ENCODE measurements around the gene AP2B1. TPM values are rescaled to one million over a fixed set of nuclear protein-coding genes. Genes with fewer than 3 reads are reported as not detected.

The AP2B1 gene
- total RNA-seq, 1 experiment from 2014 or later, result 198 TPM

- no peak for ATAC-seq
- no TSS peak for BruUV-seq (replicated peaks)
- Histone ChIP-seq H3K27ac (ENCODE audit: low read depth, low read length) (no peak overlapping the region), H3K36me3 (ENCODE audit: control insufficient read depth in 1 of 2, insufficient read depth in 2 of 2, low read length in 2 of 2) (peaks cover 16 to 17% of the 10 kb centered on the region in 2 experiments; a peak in 3 of 4 replicates), H3K9me2 (ENCODE audit: insufficient read depth) (no peaks in the 10 kb centered on the region), H3K4me1 (ENCODE audit: control insufficient read depth in 1 of 2, insufficient read depth in 2 of 2, low read length in 2 of 2) (no peaks in the 10 kb centered on the region), H3K9me3 (ENCODE audit: control insufficient read depth in 1 of 2, insufficient read depth in 1 of 2, low read depth in 1 of 2, low read length in 2 of 2) (no peaks in the 10 kb centered on the region), H3K4me2 (ENCODE audit: low read length) (no peak overlapping the region), H2AFZ (ENCODE audit: low read depth, low read length, poor library complexity, severe bottlenecking) (no peak overlapping the region), H3K27me3 (ENCODE audit: insufficient read depth, low read length) (no peaks in the 10 kb centered on the region), H3K4me3 (replicated peaks in 1 of 2; ENCODE audit: low read depth in 1 of 2, low read length in 2 of 2) (no peak overlapping the region), H3K79me2 (ENCODE audit: insufficient read depth, low read length) (peaks cover 36% of the 10 kb centered on the region; the same call in 1 of the 2 replicates), H4K20me1 (ENCODE audit: insufficient read depth) (peaks cover 4% of the 10 kb centered on the region; the same call in 1 of the 2 replicates), H3K9ac (ENCODE audit: low read length) (no peak overlapping the region)
- POLR2A ChIA-PET, result no interaction called here
- no peak for DNase-seq (ENCODE audit: low read depth, low spot score)
- TF ChIP-seq CBX3 (IDR thresholded peaks at IDR 0.05; ENCODE audit: low read depth), result no peak
- CTCF ChIA-PET, result no interaction called here
- RAD21 ChIA-PET (ENCODE audit: low non-redundant PET in 1 of 2, low total read pairs in 2 of 2, uncharacterized antibody in 2 of 2, unreplicated experiment in 2 of 2), result no interaction called here
- intact Hi-C loops (cut with micrococcal nuclease), result no loop called here
Measured at GRCh38 chr17:35621768-35622167, 34.6 kb downstream of the AP2B1 start.

DNA sequence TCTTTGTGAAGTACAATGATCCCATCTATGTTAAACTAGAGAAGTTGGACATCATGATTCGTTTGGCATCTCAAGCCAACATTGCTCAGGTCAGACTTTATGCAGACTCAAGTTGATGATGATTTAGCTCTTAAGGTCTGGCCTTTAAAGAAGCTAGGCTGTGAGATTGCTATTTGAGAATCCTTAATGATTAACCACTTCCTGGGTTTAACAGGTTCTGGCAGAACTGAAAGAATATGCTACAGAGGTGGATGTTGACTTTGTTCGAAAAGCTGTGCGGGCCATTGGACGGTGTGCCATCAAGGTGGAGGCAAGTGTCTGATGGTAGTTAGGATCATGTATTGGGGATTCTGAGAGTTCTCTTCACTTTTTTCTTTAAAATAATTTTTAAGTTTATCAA, 40.3 kb downstream of the AP2B1 start:
- Histone ChIP-seq H3K9me2 (ENCODE audit: insufficient read depth) (no peaks in the 10 kb centered on the region), H2AFZ (ENCODE audit: low read depth, low read length, poor library complexity, severe bottlenecking) (no peak overlapping the region), H3K36me3 (ENCODE audit: control insufficient read depth in 1 of 2, insufficient read depth in 2 of 2, low read length in 2 of 2) (peaks cover 44 to 45% of the 10 kb centered on the region in 2 experiments; a peak in 3 of 4 replicates), H3K4me2 (ENCODE audit: low read length) (no peak overlapping the region), H3K79me2 (ENCODE audit: insufficient read depth, low read length) (peaks cover 3% of the 10 kb centered on the region; the same call in 1 of the 2 replicates), H3K4me1 (ENCODE audit: control insufficient read depth in 1 of 2, insufficient read depth in 2 of 2, low read length in 2 of 2) (peaks cover 4 to 15% of the 10 kb centered on the region in 2 experiments; a peak in 3 of 4 replicates), H3K4me3 (replicated peaks in 1 of 2; ENCODE audit: low read depth in 1 of 2, low read length in 2 of 2) (no peak overlapping the region), H3K9me3 (ENCODE audit: control insufficient read depth in 1 of 2, insufficient read depth in 1 of 2, low read depth in 1 of 2, low read length in 2 of 2) (no peaks in the 10 kb centered on the region), H3K27me3 (ENCODE audit: insufficient read depth, low read length) (no peaks in the 10 kb centered on the region), H3K27ac (ENCODE audit: low read depth, low read length) (no peak overlapping the region), H3K9ac (ENCODE audit: low read length) (no peak overlapping the region), H4K20me1 (ENCODE audit: insufficient read depth) (no peaks in the 10 kb centered on the region)
- ATAC-seq (no peak), DNase-seq (ENCODE audit: low read depth, low spot score) (no peak)
- ChIA-PET RAD21 (ENCODE audit: low non-redundant PET in 1 of 2, low total read pairs in 2 of 2, uncharacterized antibody in 2 of 2, unreplicated experiment in 2 of 2) (no interaction called here), CTCF (no interaction called here), POLR2A (no interaction called here)
- intact Hi-C loops (cut with micrococcal nuclease), result no loop called here
- no TSS peak for BruUV-seq (replicated peaks)
- TF ChIP-seq JUND (IDR thresholded peaks at IDR 0.05), result no peak
- no peak for TF ChIP-seq ZNF274 (IDR thresholded peaks at IDR 0.05; ENCODE audit: low read depth, low read length)
- no peak for TF ChIP-seq YY1 (IDR thresholded peaks at IDR 0.05; ENCODE audit: extremely low read depth, insufficient replicate concordance, low read depth, low read length)
- no peak for TF ChIP-seq POLR2A (IDR thresholded peaks at IDR 0.05; ENCODE audit: borderline replicate concordance, extremely low read depth, insufficient read depth, insufficient read length)
- no peak for TF ChIP-seq FOSL1 (IDR thresholded peaks at IDR 0.05; ENCODE audit: low read depth)
- no peak for TF ChIP-seq ELF1 (IDR thresholded peaks at IDR 0.05; ENCODE audit: borderline replicate concordance, low read depth)
- no peak for TF ChIP-seq SP1 (IDR thresholded peaks at IDR 0.05; ENCODE audit: low read depth)
- TF ChIP-seq SIN3A (IDR thresholded peaks at IDR 0.05; ENCODE audit: low read depth), result no peak
- TF ChIP-seq MAX (IDR thresholded peaks at IDR 0.05), result no peak
- no peak for TF ChIP-seq SRF (IDR thresholded peaks at IDR 0.05; ENCODE audit: low read depth)
- TF ChIP-seq EZH2 (IDR thresholded peaks at IDR 0.05), result no peak
- TF ChIP-seq CEBPB (IDR thresholded peaks at IDR 0.05; ENCODE audit: low read depth), result no peak
- no peak for TF ChIP-seq ZFX (IDR thresholded peaks at IDR 0.05)
- TF ChIP-seq REST (IDR thresholded peaks at IDR 0.05; ENCODE audit: low read depth), result no peak
- TF ChIP-seq RAD21 (IDR thresholded peaks at IDR 0.05; ENCODE audit: low read depth), result no peak
- no peak for TF ChIP-seq EZH2phosphoT487 (IDR thresholded peaks at IDR 0.05; ENCODE audit: borderline replicate concordance)
- TF ChIP-seq ZBTB33 (IDR thresholded peaks at IDR 0.05; ENCODE audit: extremely low read depth, insufficient replicate concordance, low read length), result no peak
